IMR-90 (cell line): Measurements from ENCODE around the gene DOCK9. TPM values are rescaled to one million over a fixed set of nuclear protein-coding genes. Genes with fewer than 3 reads are reported as not detected.

ENCODE experiments used
- ATAC-seq: fragments of 200-7000 bp; cut with Tn5 transposase; 2 replicates; pipeline ENCODE4 v1.9.1; 2020; ENCODE audit warnings: low read depth, mild to moderate bottlenecking, moderate library complexity
- BruUV-seq: library from RNA; stranded (reverse); fragments of 400-500 nt; replicated peaks from 2 replicates; lab custom pipeline; 2021; lab: Mats Ljungman, UMichigan
- CTCF ChIA-PET: fragments of 300-600 bp; formaldehyde crosslinking; extraction: SDS; loops from one replicate; lab custom pipeline; 2021; ENCODE audit warnings: antibody characterized with exemption; lab: Yijun Ruan, JAX
- POLR2A ChIA-PET: fragments of 300-600 bp; sonication (Branson Sonifier 250); formaldehyde crosslinking; loops from one replicate; lab custom pipeline; 2022; ENCODE audit warnings: antibody characterized with exemption; ENCODE audit not compliant: unreplicated experiment; lab: Charles Lee
- DNase-seq: peaks from one replicate; pipeline ENCODE4 v3.0.0; 2013
- H2AFZ ChIP-seq: replicated peaks from 2 replicates; pipeline ENCODE3; 2013; ENCODE audit warnings: low read length, mild to moderate bottlenecking; ENCODE audit not compliant: poor library complexity
- H2AK5ac ChIP-seq: 2 replicates; pipeline ENCODE4 v1.6.1; 2013; ENCODE audit warnings: low read depth, low read length, inconsistent platforms
- H2AK9ac ChIP-seq: replicated peaks from 2 replicates; pipeline ENCODE3; 2013; ENCODE audit warnings: mild to moderate bottlenecking, low read depth, low read length, moderate library complexity; ENCODE audit not compliant: poor library complexity
- H2BK120ac ChIP-seq: 2 replicates; pipeline ENCODE4 v1.6.1; 2013; ENCODE audit warnings: low read depth, low read length, inconsistent platforms
- H2BK15ac ChIP-seq: 3 replicates; pipeline ENCODE4 v1.6.1; 2013; ENCODE audit warnings: low read depth, low read length, inconsistent platforms
- H2BK20ac ChIP-seq: 2 replicates; pipeline ENCODE4 v1.6.1; 2013; ENCODE audit warnings: low read depth, mild to moderate bottlenecking, inconsistent platforms, low read length, moderate library complexity
- H2BK5ac ChIP-seq: 2 replicates; pipeline ENCODE4 v1.6.1; 2013; ENCODE audit warnings: mild to moderate bottlenecking, low read depth, low read length, inconsistent platforms; ENCODE audit not compliant: poor library complexity, severe bottlenecking
- H3K14ac ChIP-seq: replicated peaks from 2 replicates; pipeline ENCODE4 v1.6.1; 2013; ENCODE audit warnings: low read depth, low read length, inconsistent platforms
- H3K18ac ChIP-seq: 2 replicates; pipeline ENCODE4 v1.6.1; 2013; ENCODE audit warnings: low read depth, low read length, control low read depth
- H3K23ac ChIP-seq: 2 replicates; pipeline ENCODE4 v1.6.1; 2013; ENCODE audit warnings: low read depth, low read length, inconsistent platforms
- H3K27ac ChIP-seq: 2 replicates; pipeline ENCODE4 v1.5.1; 2013; ENCODE audit warnings: mild to moderate bottlenecking, control low read depth, low read length; ENCODE audit not compliant: insufficient read depth
- H3K27me3 ChIP-seq: 2 replicates; pipeline ENCODE4 v1.6.1; 2013; ENCODE audit warnings: low read length; ENCODE audit not compliant: control insufficient read depth, insufficient read depth
- H3K36me3 ChIP-seq: 2 replicates; pipeline ENCODE4 v1.6.1; 2013; ENCODE audit warnings: low read length, mixed read lengths; ENCODE audit not compliant: control insufficient read depth, insufficient read depth
- H3K4ac ChIP-seq: 2 replicates; pipeline ENCODE4 v1.6.1; 2013; ENCODE audit warnings: low read depth, low read length, inconsistent platforms
- H3K4me1 ChIP-seq: 2 replicates; pipeline ENCODE4 v1.6.1; 2013; ENCODE audit warnings: low read length, mixed read lengths; ENCODE audit not compliant: control insufficient read depth, insufficient read depth
- H3K4me2 ChIP-seq: 2 replicates; pipeline ENCODE4 v1.6.1; 2013; ENCODE audit warnings: low read depth, mild to moderate bottlenecking, control low read depth, low read length, moderate library complexity
- H3K4me3 ChIP-seq: 2 replicates; pipeline ENCODE4 v1.5.1; 2013; ENCODE audit warnings: low read depth, mild to moderate bottlenecking, control low read depth, low read length, moderate library complexity; ENCODE audit not compliant: insufficient read depth
- H3K56ac ChIP-seq: 2 replicates; pipeline ENCODE4 v1.6.1; 2013; ENCODE audit warnings: low read length, inconsistent platforms; ENCODE audit not compliant: insufficient read depth; ENCODE audit errors: extremely low read depth
- H3K79me1 ChIP-seq, 2 experiments: 2 replicates each; pipeline ENCODE4 v1.6.1; 2013; ENCODE audit warnings: low read length in 2 of 2, inconsistent platforms in 1 of 2, low read depth in 1 of 2
- H3K9ac ChIP-seq: 2 replicates; pipeline ENCODE4 v1.6.1; 2013; ENCODE audit warnings: low read depth, low read length, control low read depth
- H3K9me1 ChIP-seq: 2 replicates; pipeline ENCODE4 v1.6.1; 2013; ENCODE audit warnings: low read length, inconsistent platforms; ENCODE audit not compliant: insufficient read depth
- H3K9me3 ChIP-seq: 2 replicates; pipeline ENCODE4 v1.6.1; 2013; ENCODE audit warnings: low read length; ENCODE audit not compliant: control insufficient read depth, insufficient read depth
- H4K20me1 ChIP-seq: 2 replicates; pipeline ENCODE4 v1.6.1; 2013; ENCODE audit warnings: low read length, inconsistent platforms; ENCODE audit not compliant: insufficient read depth
- H4K5ac ChIP-seq: 2 replicates; pipeline ENCODE4 v1.6.1; 2013; ENCODE audit warnings: mild to moderate bottlenecking, low read depth, low read length, control low read depth
- H4K8ac ChIP-seq, 2 experiments: 2 replicates each; pipeline ENCODE4 v1.6.1; 2013; ENCODE audit warnings: low read depth in 2 of 2, low read length in 2 of 2, control low read depth in 1 of 2, inconsistent platforms in 1 of 2
- H4K91ac ChIP-seq: 2 replicates; pipeline ENCODE4 v1.6.1; 2013; ENCODE audit warnings: low read depth, low read length, inconsistent platforms; ENCODE audit not compliant: insufficient read depth
- FOS ChIP-seq: fragments of 150-350 bp; IDR thresholded peaks from 2 replicates; pipeline ENCODE4 v1.6.1; 2016; ENCODE audit warnings: low read depth, low read length
- MAFK ChIP-seq: IDR thresholded peaks from 2 replicates; pipeline ENCODE4 v1.6.1; 2012; ENCODE audit warnings: low read depth, low read length, improper control_type of control experiment
- WGBS, 2 experiments: methylation state at CpG; one replicate each; pipeline versions ENCODE4 v1.1.5 to v1.1.7; 2013; ENCODE audit warnings: missing lambda C conversion rate in 2 of 2; ENCODE audit not compliant: insufficient read length in 1 of 2; ENCODE audit errors: extremely low coverage in 2 of 2; 5-methylcytosine and 5-hydroxymethylcytosine counted together
- dilution Hi-C: fragments of 300-500 bp; cut with HindIII; formaldehyde crosslinking; loops from one replicate; pipeline ENCODE4 v1.14.3; 2018; ENCODE audit warnings: low sequenced_read_pairs; ENCODE audit not compliant: unreplicated experiment
- in situ Hi-C: fragments of 300-500 bp; cut with MboI; formaldehyde crosslinking; loops from 3 replicates; pipeline ENCODE4 v1.14.3; 2019; ENCODE audit warnings: low sequenced_read_pairs, inconsistent platforms, mixed read lengths
- intact Hi-C: fragments of 100-400 bp; cut with micrococcal nuclease; formaldehyde crosslinking; loops from 2 replicates; pipeline ENCODE4 v1.10.0; 2022
- polyA plus RNA-seq, 3 experiments: library from polyadenylated mRNA; depleted of rRNA; stranded (reverse); fragments of >200 nt; gene quantifications; 2 replicates each; pipeline ENCODE4 v1.2.3, GENCODE V29; 2012; ENCODE audit warnings: low replicate concordance in 1 of 3
- total RNA-seq: library from RNA; depleted of rRNA; stranded (reverse); fragments of >200 nt; gene quantifications from 2 replicates; pipeline ENCODE4 v1.2.3, GENCODE V29; 2012

Gene DOCK9
- total and polyA plus RNA-seq, 2 of the 4 experiments (the other 2 are of a cell fraction): 4.8 to 7.2 TPM

- H3K27ac ChIP-seq: no peak overlapping the region
- H3K4me2 ChIP-seq: no peak overlapping the region
- no CpG with 5 or more reads among the region's 3 CpGs for WGBS, 2 experiments
- TF ChIP-seq FOS (no peak), MAFK (peak; percentile 63)
- no peak overlapping the region for H2BK120ac ChIP-seq
- H2BK15ac ChIP-seq: no peak overlapping the region
- dilution Hi-C loops (no loop called here), in situ Hi-C loops (no loop called here), intact Hi-C loops (no loop called here)
- no peak overlapping the region for H2BK20ac ChIP-seq
- ChIA-PET CTCF (no interaction called here), POLR2A (no interaction called here)
- H4K5ac ChIP-seq: no peak overlapping the region
- no peak overlapping the region for H4K91ac ChIP-seq
- H2AK5ac ChIP-seq: no peak overlapping the region
- DNase-seq: no peak
- H3K9ac ChIP-seq: no peak overlapping the region
- no peak overlapping the region for H4K8ac ChIP-seq
- no peaks in the 10 kb centered on the region for H3K9me1 ChIP-seq
- H3K36me3 ChIP-seq: peaks cover 2% of the 10 kb centered on the region; the same call in 1 of the 2 replicates
- H3K79me1 ChIP-seq: no peaks in the 10 kb centered on the region
- H2BK5ac ChIP-seq: no peak overlapping the region
- no peak overlapping the region for H2AFZ ChIP-seq
- H3K56ac ChIP-seq: no peak overlapping the region
- peaks cover 3% of the 10 kb centered on the region for H3K9me3 ChIP-seq
- H3K14ac ChIP-seq: no peak overlapping the region
- no peak for ATAC-seq
- no peak overlapping the region for H2AK9ac ChIP-seq
- H3K4me3 ChIP-seq: no peak overlapping the region
- H3K4ac ChIP-seq: no peak overlapping the region
- no TSS peak for BruUV-seq
- H3K27me3 ChIP-seq: no peaks in the 10 kb centered on the region
- no peaks in the 10 kb centered on the region for H4K20me1 ChIP-seq
- H3K23ac ChIP-seq: no peak overlapping the region
- no peak overlapping the region for H3K18ac ChIP-seq
- no peaks in the 10 kb centered on the region for H3K4me1 ChIP-seq
These were observed 108.9 kb downstream of the DOCK9 start for GRCh38 chr13:98868932-98869331.
